Measurements from ENCODE around the gene ADK.

- TF ChIP-seq POLR2AphosphoS5 (IDR thresholded peaks at IDR 0.05) = no peak
- no peak for TF ChIP-seq CTCF (IDR thresholded peaks at IDR 0.05)
- no peak for TF ChIP-seq POLR2A (IDR thresholded peaks at IDR 0.05)
Observed at GRCh38 chr10:74194999-74195398, 44.0 kb downstream of the ADK start.

Data from breast epithelium (tissue), 3 donors.